IPS-NIHi7 (cell line): ENCODE data around the gene NT5DC4.

Experiments used
- DNase-seq: peaks from one replicate; pipeline ENCODE4 v3.0.0; 2012; ENCODE audit warnings: mixed read lengths; ENCODE audit errors: extremely low spot score

The NT5DC4 gene

GRCh38 chr2:112752667-112753066 lies 31.8 kb downstream of the NT5DC4 start:
- DNase-seq: no peak

GRCh38 chr2:112754564-112754963 lies 33.7 kb downstream of the NT5DC4 start:
- no peak for DNase-seq

GRCh38 chr2:112755444-112755843 lies 34.6 kb downstream of the NT5DC4 start:
- no peak for DNase-seq

- no peak for DNase-seq
These were observed 35.4 kb downstream of the NT5DC4 start for GRCh38 chr2:112756207-112756606.

GRCh38 chr2:112757265-112757664 lies 36.4 kb downstream of the NT5DC4 start:
- no peak for DNase-seq

GRCh38 chr2:112758711-112759110 lies 37.9 kb downstream of the NT5DC4 start:
- DNase-seq: no peak

GRCh38 chr2:112760149-112760548 lies 39.3 kb downstream of the NT5DC4 start:
- no peak for DNase-seq

GRCh38 chr2:112762276-112762675 lies 41.5 kb downstream of the NT5DC4 start:
- DNase-seq: no peak

GRCh38 chr2:112764071-112765044 lies 43.5 kb downstream of the NT5DC4 start, which contains the start of gene CKAP2L:
Gene CKAP2L (minus strand): TSS chr2:112764609. CDS start chr2:112764598, 11 bp downstream.
- peak; percentile 99 for DNase-seq

- DNase-seq: no peak
These were observed 44.4 kb downstream of the NT5DC4 start for GRCh38 chr2:112765251-112765650.

- DNase-seq: no peak
These were observed 47.0 kb downstream of the NT5DC4 start for GRCh38 chr2:112767693-112768330.

- DNase-seq: no peak
These were observed 47.6 kb downstream of the NT5DC4 start for GRCh38 chr2:112768432-112768831.

- DNase-seq: no peak
These were observed 51.5 kb downstream of the NT5DC4 start for GRCh38 chr2:112772322-112772721.

GRCh38 chr2:112772911-112773475 lies 52.2 kb downstream of the NT5DC4 start:
- no peak for DNase-seq

- DNase-seq: no peak
These were observed 52.7 kb downstream of the NT5DC4 start for GRCh38 chr2:112773556-112773955.

GRCh38 chr2:112774536-112775285 lies 53.9 kb downstream of the NT5DC4 start:
- no peak for DNase-seq

GRCh38 chr2:112776113-112776512 lies 55.3 kb downstream of the NT5DC4 start:
- DNase-seq: no peak

- DNase-seq: no peak
These were observed 56.2 kb downstream of the NT5DC4 start for GRCh38 chr2:112777036-112777435.

GRCh38 chr2:112779598-112779997 lies 58.8 kb downstream of the NT5DC4 start:
- DNase-seq: no peak

- DNase-seq: no peak
These were observed 61.5 kb downstream of the NT5DC4 start for GRCh38 chr2:112782234-112782799.

- no peak for DNase-seq
These were observed 62.4 kb downstream of the NT5DC4 start for GRCh38 chr2:112783187-112783714.
